GM12892 (cell line): ENCODE results near the gene STK32C.

Experiments
- POLR2A ChIP-seq: IDR thresholded peaks from 2 replicates; pipeline ENCODE4 v1.6.1; 2011; ENCODE audit warnings: low read depth, low read length, control low read depth
- POLR2AphosphoS5 ChIP-seq: IDR thresholded peaks from 2 replicates; pipeline ENCODE4 v1.6.1; 2011; ENCODE audit warnings: low read depth, low read length, control low read depth
- TAF1 ChIP-seq: IDR thresholded peaks from 2 replicates; pipeline ENCODE4 v1.6.1; 2011; ENCODE audit warnings: low read depth, mild to moderate bottlenecking, control low read depth, low read length, borderline replicate concordance

- TF ChIP-seq POLR2A (no peak), POLR2AphosphoS5 (no peak), TAF1 (no peak)
These were observed 145.7 kb downstream of the STK32C start for GRCh38 chr10:132162021-132162531.
